ENCODE measurements around the gene GTF2IRD1. TPM values are rescaled to one million over a fixed set of nuclear protein-coding genes. Genes with fewer than 3 reads are reported as not detected.

GTF2IRD1 gene
- total RNA-seq, 1 donor from 2014 or later, result 18.2 TPM

DNA sequence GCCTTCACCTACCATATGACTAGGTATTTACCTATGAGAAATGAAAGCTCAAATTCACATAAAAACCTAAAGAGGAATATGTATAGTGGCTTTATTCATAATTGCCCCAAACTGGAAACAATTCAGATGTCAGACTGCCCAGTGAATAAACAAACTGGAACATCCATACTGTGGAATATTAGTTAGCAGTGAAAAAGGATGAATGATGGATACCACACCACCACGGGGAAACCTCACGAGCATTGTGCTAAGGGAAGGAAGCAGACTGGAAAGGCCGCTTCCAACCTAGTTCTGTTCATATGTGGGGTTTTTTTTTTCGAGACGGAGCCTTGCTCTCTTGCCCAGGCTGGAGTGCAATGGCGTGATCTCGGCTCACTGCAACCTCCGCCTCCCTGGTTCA lies 16.8 kb downstream of the GTF2IRD1 start:
- H3K4me3 ChIP-seq (ENCODE audit: low read depth, low read length), result no peak overlapping the region
- no peaks in the 10 kb centered on the region for H3K27me3 ChIP-seq (ENCODE audit: control insufficient read depth, insufficient read depth, low read length)
- no peaks in the 10 kb centered on the region for H3K36me3 ChIP-seq (ENCODE audit: control insufficient read depth, insufficient read depth, low read length)
- TF ChIP-seq, protein P1, sequence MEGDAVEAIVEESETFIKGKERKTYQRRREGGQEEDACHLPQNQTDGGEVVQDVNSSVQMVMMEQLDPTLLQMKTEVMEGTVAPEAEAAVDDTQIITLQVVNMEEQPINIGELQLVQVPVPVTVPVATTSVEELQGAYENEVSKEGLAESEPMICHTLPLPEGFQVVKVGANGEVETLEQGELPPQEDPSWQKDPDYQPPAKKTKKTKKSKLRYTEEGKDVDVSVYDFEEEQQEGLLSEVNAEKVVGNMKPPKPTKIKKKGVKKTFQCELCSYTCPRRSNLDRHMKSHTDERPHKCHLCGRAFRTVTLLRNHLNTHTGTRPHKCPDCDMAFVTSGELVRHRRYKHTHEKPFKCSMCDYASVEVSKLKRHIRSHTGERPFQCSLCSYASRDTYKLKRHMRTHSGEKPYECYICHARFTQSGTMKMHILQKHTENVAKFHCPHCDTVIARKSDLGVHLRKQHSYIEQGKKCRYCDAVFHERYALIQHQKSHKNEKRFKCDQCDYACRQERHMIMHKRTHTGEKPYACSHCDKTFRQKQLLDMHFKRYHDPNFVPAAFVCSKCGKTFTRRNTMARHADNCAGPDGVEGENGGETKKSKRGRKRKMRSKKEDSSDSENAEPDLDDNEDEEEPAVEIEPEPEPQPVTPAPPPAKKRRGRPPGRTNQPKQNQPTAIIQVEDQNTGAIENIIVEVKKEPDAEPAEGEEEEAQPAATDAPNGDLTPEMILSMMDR (IDR thresholded peaks at IDR 0.05; ENCODE audit: insufficient read depth, low read length, severe bottlenecking), result no peak
- FAIRE-seq (no peak), DNase-seq (ENCODE audit: low read depth) (no peak)

DNA sequence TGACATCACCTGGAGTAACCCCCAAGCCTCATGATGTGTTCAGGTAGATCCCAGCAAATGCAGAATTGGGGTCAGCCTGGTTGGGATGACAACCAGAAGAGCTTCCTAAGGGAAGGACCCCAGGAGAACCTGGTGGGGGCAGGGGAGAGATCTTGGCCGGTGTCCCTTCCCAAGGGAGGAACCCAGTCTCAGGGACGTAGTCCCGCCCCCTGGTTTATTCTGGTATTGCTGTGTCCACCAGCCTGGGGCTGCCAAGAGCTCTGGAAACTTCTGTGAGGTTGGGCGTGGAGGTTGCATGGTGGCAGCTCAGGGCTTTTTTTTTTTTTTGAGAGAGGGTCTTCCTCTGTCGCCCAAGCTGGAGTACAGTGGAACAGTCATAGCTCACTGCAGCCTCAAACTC lies 19.4 kb downstream of the GTF2IRD1 start:
- DNase-seq (ENCODE audit: low read depth) (no peak), FAIRE-seq (no peak)
- Histone ChIP-seq H3K27me3 (ENCODE audit: control insufficient read depth, insufficient read depth, low read length) (no peaks in the 10 kb centered on the region), H3K36me3 (ENCODE audit: control insufficient read depth, insufficient read depth, low read length) (no peaks in the 10 kb centered on the region), H3K4me3 (ENCODE audit: low read depth, low read length) (no peak overlapping the region)
- TF ChIP-seq, protein P1 (IDR thresholded peaks at IDR 0.05; ENCODE audit: insufficient read depth, low read length, severe bottlenecking), result no peak

DNA sequence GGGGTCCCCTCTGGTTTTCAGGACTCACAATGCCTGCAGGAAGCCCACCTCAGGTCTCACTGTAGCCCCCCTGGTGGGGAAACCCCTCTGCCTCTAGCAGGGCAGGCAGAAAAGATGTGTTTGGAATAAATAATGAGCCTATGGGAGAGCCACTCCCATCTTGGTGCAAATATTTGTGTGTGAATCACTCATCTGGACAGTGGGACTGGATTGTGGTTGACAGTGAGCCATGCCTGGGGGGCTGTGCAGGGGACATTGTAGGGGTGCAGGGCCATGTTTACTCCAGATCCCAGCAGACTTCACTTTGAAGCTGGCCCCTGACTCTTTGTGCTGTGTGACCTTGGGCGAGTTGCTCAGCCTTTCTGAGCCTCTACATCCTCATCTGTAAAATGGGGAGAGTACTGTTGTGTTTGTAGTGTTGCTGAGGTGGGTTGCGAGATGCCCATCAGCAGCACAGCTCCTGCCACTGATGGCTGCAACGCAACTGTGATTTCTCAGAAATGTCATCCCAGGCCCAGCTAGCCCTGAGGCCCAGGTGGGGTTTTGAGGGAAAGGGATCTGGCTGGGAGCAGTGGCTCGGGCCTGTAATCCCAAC lies 20.7 kb downstream of the GTF2IRD1 start:
- FAIRE-seq (no peak), DNase-seq (ENCODE audit: low read depth) (no peak)
- Histone ChIP-seq H3K27me3 (ENCODE audit: control insufficient read depth, insufficient read depth, low read length) (no peaks in the 10 kb centered on the region), H3K36me3 (ENCODE audit: control insufficient read depth, insufficient read depth, low read length) (no peaks in the 10 kb centered on the region), H3K4me3 (ENCODE audit: low read depth, low read length) (no peak overlapping the region)
- TF ChIP-seq, protein P1 (IDR thresholded peaks at IDR 0.05; ENCODE audit: insufficient read depth, low read length, severe bottlenecking), result no peak

DNA sequence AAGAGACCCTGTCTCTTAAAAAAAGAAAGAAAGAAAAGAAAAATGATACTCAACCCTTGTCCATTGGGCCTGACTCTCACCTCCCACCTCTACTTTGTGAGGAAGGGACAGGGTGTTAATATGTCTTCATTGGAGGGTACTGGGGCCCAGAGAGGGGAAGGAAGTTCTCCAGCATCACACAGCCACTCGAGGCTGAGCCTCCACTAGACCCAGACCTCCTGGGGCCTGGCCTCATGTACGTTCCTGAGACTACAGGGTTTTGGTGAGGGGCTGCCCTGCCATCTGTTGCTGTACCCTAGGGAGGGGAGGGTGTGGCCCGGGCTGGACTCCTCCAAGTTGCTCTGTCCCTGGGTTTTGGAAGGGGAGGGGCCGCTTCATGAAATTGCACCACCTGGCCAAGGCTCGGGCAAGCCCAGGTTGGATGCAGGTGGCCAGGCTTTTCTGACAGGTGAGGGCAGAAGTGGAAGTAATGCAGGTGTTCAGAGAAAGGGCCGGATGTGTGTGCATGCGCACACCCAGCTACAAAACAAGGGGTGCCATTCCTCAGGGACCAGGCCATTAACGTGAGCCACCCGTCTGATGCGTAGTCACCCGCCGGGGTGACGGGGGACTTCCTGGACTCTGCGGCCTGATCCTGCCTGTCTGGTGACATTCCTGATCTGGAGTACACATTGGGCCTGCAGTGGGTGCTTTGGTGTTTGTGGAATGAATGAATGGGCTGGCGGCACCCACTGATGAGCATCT lies 21.7 kb downstream of the GTF2IRD1 start:
- FAIRE-seq (no peak), DNase-seq (ENCODE audit: low read depth) (no peak)
- H3K27me3 ChIP-seq (ENCODE audit: control insufficient read depth, insufficient read depth, low read length), result no peaks in the 10 kb centered on the region
- TF ChIP-seq, protein P1 (IDR thresholded peaks at IDR 0.05; ENCODE audit: insufficient read depth, low read length, severe bottlenecking), result no peak
- no peak overlapping the region for H3K4me3 ChIP-seq (ENCODE audit: low read depth, low read length)
- no peaks in the 10 kb centered on the region for H3K36me3 ChIP-seq (ENCODE audit: control insufficient read depth, insufficient read depth, low read length)

DNA sequence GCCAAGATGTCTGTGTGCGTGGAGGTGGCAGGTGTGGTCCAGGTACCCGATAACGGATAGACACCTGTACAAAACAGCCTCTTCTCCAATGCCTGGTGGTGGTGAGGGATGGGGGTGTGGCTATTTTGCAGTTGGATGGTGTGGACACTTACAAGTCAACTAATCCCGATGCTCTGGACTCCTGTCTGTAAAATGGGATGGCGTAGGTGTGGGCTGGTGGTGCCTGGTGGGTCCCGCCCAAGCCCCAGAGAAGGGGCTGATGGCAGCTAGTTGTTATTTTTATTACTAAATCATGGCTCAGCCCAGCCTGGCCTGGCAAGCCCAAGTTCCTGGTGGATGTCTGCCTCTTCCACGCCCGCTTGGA lies 22.3 kb downstream of the GTF2IRD1 start:
- peak; percentile 58 for FAIRE-seq

More for the DNA sequence above, 22.3 kb downstream of the GTF2IRD1 start:
- Histone ChIP-seq H3K36me3 (ENCODE audit: control insufficient read depth, insufficient read depth, low read length) (no peaks in the 10 kb centered on the region), H3K27me3 (ENCODE audit: control insufficient read depth, insufficient read depth, low read length) (no peaks in the 10 kb centered on the region), H3K4me3 (ENCODE audit: low read depth, low read length) (no peak overlapping the region)
- TF ChIP-seq, protein P1 (IDR thresholded peaks at IDR 0.05; ENCODE audit: insufficient read depth, low read length, severe bottlenecking), result no peak
- DNase-seq (ENCODE audit: low read depth), result no peak
